ENCODE results near the gene MIA3.

DNA sequence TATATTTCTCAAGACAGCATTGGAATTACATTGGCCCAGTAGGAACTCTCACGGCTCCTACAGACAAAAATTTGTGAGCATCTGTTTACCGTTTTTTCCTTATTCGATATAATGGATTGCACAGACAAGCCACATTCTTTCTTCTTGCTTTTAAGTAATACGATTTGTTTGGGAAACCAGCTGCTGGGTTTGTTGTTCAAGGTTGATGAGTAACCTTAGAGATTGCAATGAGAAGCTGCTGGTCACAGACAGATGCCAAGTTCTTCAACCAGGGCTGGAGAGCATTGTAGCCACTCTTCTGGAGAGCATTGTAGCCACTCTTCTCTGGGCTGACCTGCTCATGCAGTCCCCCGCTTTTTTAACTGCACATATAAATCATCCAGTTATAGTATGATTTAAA lies 1.4 kb upstream of the MIA3 start:
- TF ChIP-seq, protein P1, sequence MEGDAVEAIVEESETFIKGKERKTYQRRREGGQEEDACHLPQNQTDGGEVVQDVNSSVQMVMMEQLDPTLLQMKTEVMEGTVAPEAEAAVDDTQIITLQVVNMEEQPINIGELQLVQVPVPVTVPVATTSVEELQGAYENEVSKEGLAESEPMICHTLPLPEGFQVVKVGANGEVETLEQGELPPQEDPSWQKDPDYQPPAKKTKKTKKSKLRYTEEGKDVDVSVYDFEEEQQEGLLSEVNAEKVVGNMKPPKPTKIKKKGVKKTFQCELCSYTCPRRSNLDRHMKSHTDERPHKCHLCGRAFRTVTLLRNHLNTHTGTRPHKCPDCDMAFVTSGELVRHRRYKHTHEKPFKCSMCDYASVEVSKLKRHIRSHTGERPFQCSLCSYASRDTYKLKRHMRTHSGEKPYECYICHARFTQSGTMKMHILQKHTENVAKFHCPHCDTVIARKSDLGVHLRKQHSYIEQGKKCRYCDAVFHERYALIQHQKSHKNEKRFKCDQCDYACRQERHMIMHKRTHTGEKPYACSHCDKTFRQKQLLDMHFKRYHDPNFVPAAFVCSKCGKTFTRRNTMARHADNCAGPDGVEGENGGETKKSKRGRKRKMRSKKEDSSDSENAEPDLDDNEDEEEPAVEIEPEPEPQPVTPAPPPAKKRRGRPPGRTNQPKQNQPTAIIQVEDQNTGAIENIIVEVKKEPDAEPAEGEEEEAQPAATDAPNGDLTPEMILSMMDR (conservative IDR thresholded peaks at IDR 0.05; ENCODE audit: low read depth, low read length) = no peak
- TF ChIP-seq RAD21 (IDR thresholded peaks at IDR 0.05; ENCODE audit: low read length) = no peak
- no peak for TF ChIP-seq POLR2A (IDR thresholded peaks at IDR 0.05; ENCODE audit: low read depth, low read length)
- TF ChIP-seq, protein P2, sequence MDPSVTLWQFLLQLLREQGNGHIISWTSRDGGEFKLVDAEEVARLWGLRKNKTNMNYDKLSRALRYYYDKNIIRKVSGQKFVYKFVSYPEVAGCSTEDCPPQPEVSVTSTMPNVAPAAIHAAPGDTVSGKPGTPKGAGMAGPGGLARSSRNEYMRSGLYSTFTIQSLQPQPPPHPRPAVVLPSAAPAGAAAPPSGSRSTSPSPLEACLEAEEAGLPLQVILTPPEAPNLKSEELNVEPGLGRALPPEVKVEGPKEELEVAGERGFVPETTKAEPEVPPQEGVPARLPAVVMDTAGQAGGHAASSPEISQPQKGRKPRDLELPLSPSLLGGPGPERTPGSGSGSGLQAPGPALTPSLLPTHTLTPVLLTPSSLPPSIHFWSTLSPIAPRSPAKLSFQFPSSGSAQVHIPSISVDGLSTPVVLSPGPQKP (IDR thresholded peaks at IDR 0.05; ENCODE audit: borderline replicate concordance, low read depth, low read length) = no peak
- TF ChIP-seq MXI1 (IDR thresholded peaks at IDR 0.05; ENCODE audit: borderline replicate concordance, low read depth, low read length) = no peak
- TF ChIP-seq MAZ (IDR thresholded peaks at IDR 0.05; ENCODE audit: borderline replicate concordance, low read depth, low read length) = no peak
- TF ChIP-seq RCOR1 (IDR thresholded peaks at IDR 0.05; ENCODE audit: insufficient replicate concordance, low read length) = no peak
- TF ChIP-seq FOS (IDR thresholded peaks at IDR 0.05; ENCODE audit: low read depth, low read length) = no peak
- TF ChIP-seq, protein P3, sequence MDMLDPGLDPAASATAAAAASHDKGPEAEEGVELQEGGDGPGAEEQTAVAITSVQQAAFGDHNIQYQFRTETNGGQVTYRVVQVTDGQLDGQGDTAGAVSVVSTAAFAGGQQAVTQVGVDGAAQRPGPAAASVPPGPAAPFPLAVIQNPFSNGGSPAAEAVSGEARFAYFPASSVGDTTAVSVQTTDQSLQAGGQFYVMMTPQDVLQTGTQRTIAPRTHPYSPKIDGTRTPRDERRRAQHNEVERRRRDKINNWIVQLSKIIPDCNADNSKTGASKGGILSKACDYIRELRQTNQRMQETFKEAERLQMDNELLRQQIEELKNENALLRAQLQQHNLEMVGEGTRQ (IDR thresholded peaks at IDR 0.05; ENCODE audit: low read depth, low read length) = no peak
- TF ChIP-seq CHD1 (IDR thresholded peaks at IDR 0.05; ENCODE audit: low read depth, low read length) = no peak
